Colonic mucosa (tissue), 4 donors: ENCODE results near the gene OR51L1. TPM values are rescaled to one million over a fixed set of nuclear protein-coding genes. Genes with fewer than 3 reads are reported as not detected.

Experiments used
- DNase-seq: peaks from one replicate; pipeline ENCODE4 v3.0.0-alpha.2; 2020
- H3K27ac ChIP-seq: fragments of 200-600 bp; one replicate; pipeline ENCODE4 v1.8.0; 2021
- H3K27me3 ChIP-seq: fragments of 200-600 bp; one replicate; pipeline ENCODE4 v1.8.0; 2021
- H3K36me3 ChIP-seq: fragments of 200-600 bp; one replicate; pipeline ENCODE4 v1.8.0; 2021
- H3K4me1 ChIP-seq: fragments of 200-600 bp; one replicate; pipeline ENCODE4 v1.8.0; 2021; ENCODE audit warnings: mild to moderate bottlenecking
- H3K4me3 ChIP-seq: fragments of 200-600 bp; one replicate; pipeline ENCODE4 v1.8.0; 2021
- H3K9ac ChIP-seq, 2 donors: one replicate each; pipeline ENCODE4 v1.7.0; 2013; ENCODE audit warnings: control low read depth in 2 of 2, low read depth in 2 of 2, low read length in 2 of 2
- H3K9me3 ChIP-seq: fragments of 200-600 bp; one replicate; pipeline ENCODE4 v1.8.0; 2021
- intact Hi-C: fragments of 100-400 bp; cut with DNase I; formaldehyde crosslinking; loops from one replicate; pipeline ENCODE4 v1.14.1; 2022
- total RNA-seq, 2 donors: library from RNA; stranded (reverse); fragmentation: NEBNext Ultra II Directional in 1 of 2; extraction: Animal tissue kit (Norgen Biotek cat#: 25700) in 1 of 2; gene quantifications; one replicate each; pipeline ENCODE4 v1.2.1, GENCODE V29; 2021
- TF ChIP-seq, protein P1 (sequence below): fragments of 200-600 bp; IDR thresholded peaks from one replicate; pipeline ENCODE4 v1.8.0; 2022; ENCODE audit warnings: antibody characterized with exemption, mild to moderate bottlenecking
- donor health status: healthy.
- donor health status: DM: no; HTN: no; CAD: no.
- donor health status: DM: no; HTN: no; CAD: no.

Gene OR51L1
- total RNA-seq, 2 donors from 2014 or later: not detected

DNA sequence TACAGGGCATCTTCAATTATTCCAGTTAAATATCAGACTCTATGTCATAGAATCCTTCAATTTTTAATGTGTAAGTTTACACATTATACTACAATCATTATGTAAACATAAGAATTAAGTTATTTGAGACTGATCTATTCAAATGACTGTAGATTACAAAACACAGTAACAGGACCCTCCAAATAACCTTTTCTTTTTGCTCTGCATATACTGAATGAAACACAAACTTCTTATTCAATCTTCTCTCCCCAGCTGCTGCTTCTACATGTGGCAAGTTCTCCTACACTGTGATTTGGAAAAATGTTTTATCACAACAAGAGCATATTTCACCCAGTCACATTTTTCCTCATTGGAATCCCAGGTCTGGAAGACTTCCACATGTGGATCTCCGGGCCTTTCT, 51.6 kb downstream of the OR51L1 start, which contains the start of gene OR52J3:
TSS of gene OR52J3 (plus strand) at position 301 of the 400 bp plus-strand sequence. CDS start at position 301, 0 bp downstream.
- intact Hi-C loops: no loop called here
- Histone ChIP-seq H3K4me3 (no peak within 1 kb of the TSS), H3K9ac (no peak within 1 kb of the TSS), H3K9me3 (no peaks in the 10 kb centered on the region), H3K4me1 (no peaks in the 10 kb centered on the region), H3K27me3 (no peaks in the 10 kb centered on the region), H3K27ac (no peak within 1 kb of the TSS), H3K36me3 (no peaks in the 10 kb centered on the region)
- no peak for DNase-seq
- TF ChIP-seq, protein P1, sequence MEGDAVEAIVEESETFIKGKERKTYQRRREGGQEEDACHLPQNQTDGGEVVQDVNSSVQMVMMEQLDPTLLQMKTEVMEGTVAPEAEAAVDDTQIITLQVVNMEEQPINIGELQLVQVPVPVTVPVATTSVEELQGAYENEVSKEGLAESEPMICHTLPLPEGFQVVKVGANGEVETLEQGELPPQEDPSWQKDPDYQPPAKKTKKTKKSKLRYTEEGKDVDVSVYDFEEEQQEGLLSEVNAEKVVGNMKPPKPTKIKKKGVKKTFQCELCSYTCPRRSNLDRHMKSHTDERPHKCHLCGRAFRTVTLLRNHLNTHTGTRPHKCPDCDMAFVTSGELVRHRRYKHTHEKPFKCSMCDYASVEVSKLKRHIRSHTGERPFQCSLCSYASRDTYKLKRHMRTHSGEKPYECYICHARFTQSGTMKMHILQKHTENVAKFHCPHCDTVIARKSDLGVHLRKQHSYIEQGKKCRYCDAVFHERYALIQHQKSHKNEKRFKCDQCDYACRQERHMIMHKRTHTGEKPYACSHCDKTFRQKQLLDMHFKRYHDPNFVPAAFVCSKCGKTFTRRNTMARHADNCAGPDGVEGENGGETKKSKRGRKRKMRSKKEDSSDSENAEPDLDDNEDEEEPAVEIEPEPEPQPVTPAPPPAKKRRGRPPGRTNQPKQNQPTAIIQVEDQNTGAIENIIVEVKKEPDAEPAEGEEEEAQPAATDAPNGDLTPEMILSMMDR: no peak

- no peak for DNase-seq
- Histone ChIP-seq H3K27ac (no peak overlapping the region), H3K4me1 (no peaks in the 10 kb centered on the region), H3K9me3 (no peaks in the 10 kb centered on the region), H3K27me3 (no peaks in the 10 kb centered on the region), H3K4me3 (no peak overlapping the region), H3K36me3 (no peaks in the 10 kb centered on the region), H3K9ac (no peak overlapping the region)
- intact Hi-C loops: no loop called here
- TF ChIP-seq, protein P1: no peak
Observed at GRCh38 chr11:5046754-5047330, 52.2 kb downstream of the OR51L1 start.

Other genes with a start within 250 kb of the OR51L1 start
- gene OR51F1, start 224.9 kb upstream of the OR51L1 start, total RNA-seq: not detected
- gene OR52R1, start 190.5 kb upstream of the OR51L1 start, total RNA-seq: not detected
- gene OR51F2, start 173.5 kb upstream of the OR51L1 start, total RNA-seq: not detected
- gene OR51S1, start 145.6 kb upstream of the OR51L1 start, total RNA-seq: not detected
- gene OR51T1, start 113.0 kb upstream of the OR51L1 start, total RNA-seq: not detected
- not detected for gene OR51A7, start 91.1 kb upstream of the OR51L1 start, total RNA-seq
- gene OR51G2, start 75.5 kb upstream of the OR51L1 start, total RNA-seq: not detected
- gene OR51G1, start 70.5 kb upstream of the OR51L1 start, total RNA-seq: not detected
- not detected for gene OR51A4, start 47.2 kb upstream of the OR51L1 start, total RNA-seq
- gene OR51A2, start 39.1 kb upstream of the OR51L1 start, total RNA-seq: not detected
- not detected for gene OR52J3, start 51.7 kb downstream of the OR51L1 start, total RNA-seq
- gene OR52E2, start 64.8 kb downstream of the OR51L1 start, total RNA-seq: not detected
- gene OR52E1, start 74.7 kb downstream of the OR51L1 start, total RNA-seq: not detected
- not detected for gene OR52A5, start 143.5 kb downstream of the OR51L1 start, total RNA-seq
- gene OR52A1, start 159.9 kb downstream of the OR51L1 start, total RNA-seq: not detected
- not detected for gene OR51V1, start 205.8 kb downstream of the OR51L1 start, total RNA-seq
- 100 to 1,000 TPM in 1 of 2 donors, 1 to 10 TPM in 1; 3.0 to 113 TPM for gene HBB, start 232.2 kb downstream of the OR51L1 start, total RNA-seq
- gene HBD, start 239.6 kb downstream of the OR51L1 start, total RNA-seq: not detected